Ishikawa (cell line): ENCODE measurements around the gene MAST2.

ENCODE experiments used
- CEBPB ChIP-seq: IDR thresholded peaks from 2 replicates; pipeline ENCODE4 v1.6.1; 2012
- CREB1 ChIP-seq: IDR thresholded peaks from 2 replicates; pipeline ENCODE4 v1.6.1; 2012; ENCODE audit warnings: low read depth
- EGR1 ChIP-seq: IDR thresholded peaks from 2 replicates; pipeline ENCODE4 v1.6.1; 2012
- EP300 ChIP-seq: IDR thresholded peaks from 2 replicates; pipeline ENCODE4 v1.6.1; 2012; ENCODE audit warnings: borderline replicate concordance
- FOXM1 ChIP-seq: IDR thresholded peaks from 2 replicates; pipeline ENCODE4 v1.6.1; 2012; ENCODE audit warnings: low read depth, borderline replicate concordance
- NFIC ChIP-seq: IDR thresholded peaks from 2 replicates; pipeline ENCODE4 v1.6.1; 2012
- RAD21 ChIP-seq: IDR thresholded peaks from 2 replicates; pipeline ENCODE4 v1.6.1; 2012; ENCODE audit warnings: low read depth
- TAF1 ChIP-seq: IDR thresholded peaks from 2 replicates; pipeline ENCODE4 v1.6.1; 2012; ENCODE audit warnings: low read depth, mild to moderate bottlenecking
- TCF12 ChIP-seq: IDR thresholded peaks from 2 replicates; pipeline ENCODE4 v1.6.1; 2012; ENCODE audit warnings: low read depth
- TEAD4 ChIP-seq: IDR thresholded peaks from 2 replicates; pipeline ENCODE4 v1.6.1; 2012
- USF1 ChIP-seq: IDR thresholded peaks from 2 replicates; pipeline ENCODE4 v1.6.1; 2012
- YY1 ChIP-seq: IDR thresholded peaks from 2 replicates; pipeline ENCODE4 v1.6.1; 2012; ENCODE audit warnings: low read depth
- ZBTB7A ChIP-seq: IDR thresholded peaks from 2 replicates; pipeline ENCODE4 v1.6.1; 2012; ENCODE audit warnings: low read depth
- TF ChIP-seq, protein P1 (sequence below): IDR thresholded peaks from 2 replicates; pipeline ENCODE4 v1.6.1; 2012; ENCODE audit warnings: low read depth, mild to moderate bottlenecking
- TF ChIP-seq, protein P2 (sequence below): IDR thresholded peaks from 2 replicates; pipeline ENCODE4 v1.6.1; 2012

MAST2 gene

GRCh38 chr1:45979074-45979777, 175.8 kb downstream of the MAST2 start:
- TF ChIP-seq USF1 (no peak), TAF1 (no peak), RAD21 (no peak), EGR1 (no peak), CEBPB (no peak), NFIC (no peak), TCF12 (no peak), ZBTB7A (no peak), TEAD4 (no peak), CREB1 (no peak), FOXM1 (no peak), YY1 (no peak), EP300 (no peak)
- TF ChIP-seq, protein P1, sequence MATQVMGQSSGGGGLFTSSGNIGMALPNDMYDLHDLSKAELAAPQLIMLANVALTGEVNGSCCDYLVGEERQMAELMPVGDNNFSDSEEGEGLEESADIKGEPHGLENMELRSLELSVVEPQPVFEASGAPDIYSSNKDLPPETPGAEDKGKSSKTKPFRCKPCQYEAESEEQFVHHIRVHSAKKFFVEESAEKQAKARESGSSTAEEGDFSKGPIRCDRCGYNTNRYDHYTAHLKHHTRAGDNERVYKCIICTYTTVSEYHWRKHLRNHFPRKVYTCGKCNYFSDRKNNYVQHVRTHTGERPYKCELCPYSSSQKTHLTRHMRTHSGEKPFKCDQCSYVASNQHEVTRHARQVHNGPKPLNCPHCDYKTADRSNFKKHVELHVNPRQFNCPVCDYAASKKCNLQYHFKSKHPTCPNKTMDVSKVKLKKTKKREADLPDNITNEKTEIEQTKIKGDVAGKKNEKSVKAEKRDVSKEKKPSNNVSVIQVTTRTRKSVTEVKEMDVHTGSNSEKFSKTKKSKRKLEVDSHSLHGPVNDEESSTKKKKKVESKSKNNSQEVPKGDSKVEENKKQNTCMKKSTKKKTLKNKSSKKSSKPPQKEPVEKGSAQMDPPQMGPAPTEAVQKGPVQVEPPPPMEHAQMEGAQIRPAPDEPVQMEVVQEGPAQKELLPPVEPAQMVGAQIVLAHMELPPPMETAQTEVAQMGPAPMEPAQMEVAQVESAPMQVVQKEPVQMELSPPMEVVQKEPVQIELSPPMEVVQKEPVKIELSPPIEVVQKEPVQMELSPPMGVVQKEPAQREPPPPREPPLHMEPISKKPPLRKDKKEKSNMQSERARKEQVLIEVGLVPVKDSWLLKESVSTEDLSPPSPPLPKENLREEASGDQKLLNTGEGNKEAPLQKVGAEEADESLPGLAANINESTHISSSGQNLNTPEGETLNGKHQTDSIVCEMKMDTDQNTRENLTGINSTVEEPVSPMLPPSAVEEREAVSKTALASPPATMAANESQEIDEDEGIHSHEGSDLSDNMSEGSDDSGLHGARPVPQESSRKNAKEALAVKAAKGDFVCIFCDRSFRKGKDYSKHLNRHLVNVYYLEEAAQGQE: no peak
- TF ChIP-seq, protein P2, sequence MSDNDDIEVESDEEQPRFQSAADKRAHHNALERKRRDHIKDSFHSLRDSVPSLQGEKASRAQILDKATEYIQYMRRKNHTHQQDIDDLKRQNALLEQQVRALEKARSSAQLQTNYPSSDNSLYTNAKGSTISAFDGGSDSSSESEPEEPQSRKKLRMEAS: no peak

DNA sequence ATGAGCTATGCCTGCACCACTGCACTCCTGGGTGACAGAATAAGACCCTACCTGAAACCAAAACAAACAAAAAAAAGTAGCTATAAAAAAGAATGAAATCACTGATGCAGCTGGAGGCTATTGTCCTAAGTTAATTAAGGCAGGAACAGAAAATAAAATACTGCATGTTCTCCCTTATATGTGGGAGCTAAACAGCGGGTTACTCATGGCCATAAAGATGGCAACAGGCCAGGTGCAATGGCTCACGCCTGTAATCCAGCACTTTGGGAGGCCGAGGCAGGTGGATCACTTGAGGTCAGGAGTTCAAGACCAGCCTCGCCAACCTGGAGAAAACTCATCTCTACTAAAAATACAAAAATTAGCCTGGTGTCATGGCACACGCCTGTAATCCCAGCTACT, 176.4 kb downstream of the MAST2 start:
- TF ChIP-seq, protein P1: no peak
- TF ChIP-seq RAD21: no peak
- TF ChIP-seq NFIC: no peak
- TF ChIP-seq TAF1: no peak
- TF ChIP-seq YY1: no peak

- TF ChIP-seq ZBTB7A (no peak), YY1 (no peak), EP300 (no peak), TEAD4 (no peak), CREB1 (no peak), CEBPB (no peak)
- TF ChIP-seq, protein P1: no peak
- TF ChIP-seq, protein P2: no peak
Measured at GRCh38 chr1:45982359-45982758, 178.9 kb downstream of the MAST2 start.

DNA sequence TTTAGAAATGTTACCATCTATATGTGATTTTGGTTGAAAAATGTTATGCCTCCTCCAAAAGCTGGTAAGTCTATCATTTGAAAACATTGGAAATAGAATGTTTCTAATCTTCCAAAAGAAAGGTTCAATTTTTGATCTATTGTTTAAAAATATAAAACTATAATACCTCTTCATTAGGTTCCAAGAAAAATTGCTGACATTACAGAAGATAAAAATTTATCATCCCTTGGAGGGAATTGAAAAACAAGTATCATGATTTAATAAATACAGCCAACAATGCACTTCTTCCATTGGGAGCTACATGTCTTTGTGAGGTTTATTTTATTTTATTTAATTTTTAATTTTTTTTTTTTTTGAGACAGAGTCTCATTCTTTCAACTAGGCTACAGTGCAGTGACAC, 180.6 kb downstream of the MAST2 start:
- TF ChIP-seq YY1 (no peak), EP300 (no peak)

DNA sequence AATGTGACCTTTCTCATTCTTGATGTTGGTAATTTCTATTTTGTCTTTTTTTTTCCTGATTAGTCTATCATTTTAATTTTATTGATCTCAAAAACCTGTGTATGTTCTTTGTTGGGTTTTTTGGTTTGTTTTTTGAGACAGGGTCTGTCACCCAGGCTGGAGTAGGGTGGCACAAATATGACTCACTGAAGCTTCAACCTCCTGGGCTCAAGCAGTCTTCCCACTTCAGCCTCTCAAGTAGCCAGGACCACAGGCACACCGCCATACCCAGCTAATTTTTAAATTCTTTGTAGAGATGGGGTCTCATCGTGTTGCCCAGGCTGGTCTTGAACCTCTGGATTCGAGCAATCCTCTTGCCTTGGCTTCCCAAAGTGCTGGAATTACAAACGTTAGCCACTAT, 183.8 kb downstream of the MAST2 start:
- TF ChIP-seq TAF1: no peak

- TF ChIP-seq YY1 (no peak), RAD21 (no peak), EGR1 (no peak), TCF12 (no peak), USF1 (no peak), CEBPB (no peak), ZBTB7A (no peak), FOXM1 (no peak), NFIC (no peak), EP300 (no peak), CREB1 (no peak), TEAD4 (no peak), TAF1 (no peak)
- TF ChIP-seq, protein P1: no peak
- TF ChIP-seq, protein P2: no peak
Measured at GRCh38 chr1:45989249-45989648, 185.8 kb downstream of the MAST2 start.
